Fibroblast of skin of abdomen (primary cell): ENCODE data around the gene UNC93B1.

ENCODE experiments used
- DNase-seq: peaks from one replicate; pipeline ENCODE4 v3.0.0-alpha.2; 2013

Gene UNC93B1

DNA sequence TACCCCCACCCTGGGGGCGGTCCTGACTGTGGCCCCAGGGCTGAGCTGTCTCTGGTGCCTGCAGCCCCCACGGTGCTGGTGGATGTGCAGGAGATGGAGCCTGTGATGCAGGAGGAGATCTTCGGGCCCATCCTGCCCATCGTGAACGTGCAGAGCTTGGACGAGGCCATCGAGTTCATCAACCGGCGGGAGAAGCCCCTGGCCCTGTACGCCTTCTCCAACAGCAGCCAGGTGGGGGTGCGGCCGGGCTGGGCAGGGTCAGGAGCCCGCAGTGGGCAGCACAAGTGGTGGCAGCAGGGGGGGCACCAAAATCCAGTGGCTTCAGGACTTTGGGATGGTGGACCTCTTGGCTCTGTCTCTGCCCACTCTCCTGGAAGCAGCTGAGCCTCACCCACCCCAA, 18.6 kb upstream of the UNC93B1 start:
- DNase-seq: no peak

DNA sequence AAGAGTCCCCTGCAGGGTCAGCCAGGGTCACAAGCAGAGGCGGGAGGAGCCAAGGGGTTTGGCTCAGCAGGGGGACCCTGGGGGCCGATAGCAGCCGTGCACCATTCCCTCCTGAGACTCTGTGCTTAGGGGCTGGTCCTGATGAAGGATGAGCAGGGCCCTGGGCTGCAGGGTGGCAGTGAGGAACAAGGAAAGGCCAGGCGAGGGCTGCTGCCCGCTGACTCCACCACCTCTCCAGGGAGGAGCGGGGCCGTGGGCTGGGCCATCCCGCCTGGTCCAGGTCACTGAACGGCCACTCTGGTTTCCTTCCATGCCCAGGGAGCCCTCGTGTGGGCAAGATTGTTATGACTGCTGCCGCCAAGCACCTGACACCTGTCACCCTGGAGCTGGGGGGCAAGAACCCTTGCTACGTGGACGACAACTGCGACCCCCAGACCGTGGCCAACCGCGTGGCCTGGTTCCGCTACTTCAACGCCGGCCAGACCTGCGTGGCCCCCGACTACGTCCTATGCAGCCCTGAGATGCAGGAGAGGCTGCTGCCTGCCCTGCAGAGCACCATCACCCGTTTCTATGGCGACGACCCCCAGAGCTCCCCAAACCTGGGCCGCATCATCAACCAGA, 17.4 kb upstream of the UNC93B1 start:
- DNase-seq: no peak

GRCh38 chr11:68020575-68020974, 16.7 kb upstream of the UNC93B1 start:
- no peak for DNase-seq

GRCh38 chr11:68019486-68019885, 15.6 kb upstream of the UNC93B1 start:
- no peak for DNase-seq

DNA sequence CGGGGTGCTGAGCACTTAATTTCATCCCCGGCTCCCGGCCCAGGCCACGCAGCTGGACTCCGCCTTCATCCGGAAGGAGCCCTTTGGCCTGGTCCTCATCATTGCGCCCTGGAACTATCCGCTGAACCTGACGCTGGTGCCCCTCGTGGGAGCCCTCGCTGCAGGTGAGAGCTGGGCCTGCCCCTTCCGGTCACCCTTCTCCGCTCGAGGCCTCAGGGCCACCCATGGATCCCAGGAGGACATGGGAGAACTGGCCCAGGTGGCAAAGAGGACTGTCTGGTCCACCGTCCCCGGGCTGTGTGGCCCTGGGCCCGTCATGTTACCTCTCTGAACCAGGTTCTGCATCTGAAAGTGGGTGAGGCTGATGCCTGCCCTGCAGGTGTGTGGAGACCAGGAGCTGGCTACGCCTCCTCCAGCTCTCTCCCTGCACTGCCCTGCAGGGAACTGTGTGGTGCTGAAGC, 14.9 kb upstream of the UNC93B1 start:
- DNase-seq: no peak

DNA sequence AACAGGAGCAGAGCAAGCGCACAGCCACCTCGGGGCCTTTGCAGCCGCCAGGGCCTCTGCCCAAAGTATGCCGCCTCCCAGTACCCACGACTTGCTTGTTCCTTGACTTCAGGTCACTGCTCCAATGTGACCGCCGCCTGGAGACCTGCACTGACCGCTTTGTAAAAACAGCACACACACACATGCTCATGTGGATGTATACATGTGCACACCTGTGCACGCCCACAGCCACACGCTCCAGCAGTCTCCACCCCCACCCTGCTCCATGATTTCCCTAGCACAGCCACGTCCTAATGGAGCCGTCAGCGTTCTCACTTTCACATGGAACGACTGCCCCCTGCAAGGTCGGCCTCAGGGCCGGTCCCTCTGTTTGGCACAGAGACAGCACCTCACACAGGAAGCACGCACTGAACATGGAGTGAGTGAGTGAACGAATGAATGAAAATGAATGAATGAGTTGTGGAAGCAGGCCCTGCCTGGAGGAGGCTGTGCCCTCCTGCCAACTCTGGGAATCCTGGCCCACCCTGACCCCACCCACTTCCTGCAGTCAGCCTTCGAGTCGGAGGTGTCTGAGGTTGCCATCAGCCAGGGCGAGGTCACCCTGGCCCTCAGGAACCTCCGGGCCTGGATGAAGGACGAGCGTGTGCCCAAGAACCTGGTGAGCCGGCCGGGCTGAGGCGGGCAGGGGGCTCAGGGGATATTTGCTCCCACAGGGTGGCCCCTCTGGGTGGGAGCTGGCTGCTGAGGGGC, 14.3 kb upstream of the UNC93B1 start:
- DNase-seq: no peak

DNA sequence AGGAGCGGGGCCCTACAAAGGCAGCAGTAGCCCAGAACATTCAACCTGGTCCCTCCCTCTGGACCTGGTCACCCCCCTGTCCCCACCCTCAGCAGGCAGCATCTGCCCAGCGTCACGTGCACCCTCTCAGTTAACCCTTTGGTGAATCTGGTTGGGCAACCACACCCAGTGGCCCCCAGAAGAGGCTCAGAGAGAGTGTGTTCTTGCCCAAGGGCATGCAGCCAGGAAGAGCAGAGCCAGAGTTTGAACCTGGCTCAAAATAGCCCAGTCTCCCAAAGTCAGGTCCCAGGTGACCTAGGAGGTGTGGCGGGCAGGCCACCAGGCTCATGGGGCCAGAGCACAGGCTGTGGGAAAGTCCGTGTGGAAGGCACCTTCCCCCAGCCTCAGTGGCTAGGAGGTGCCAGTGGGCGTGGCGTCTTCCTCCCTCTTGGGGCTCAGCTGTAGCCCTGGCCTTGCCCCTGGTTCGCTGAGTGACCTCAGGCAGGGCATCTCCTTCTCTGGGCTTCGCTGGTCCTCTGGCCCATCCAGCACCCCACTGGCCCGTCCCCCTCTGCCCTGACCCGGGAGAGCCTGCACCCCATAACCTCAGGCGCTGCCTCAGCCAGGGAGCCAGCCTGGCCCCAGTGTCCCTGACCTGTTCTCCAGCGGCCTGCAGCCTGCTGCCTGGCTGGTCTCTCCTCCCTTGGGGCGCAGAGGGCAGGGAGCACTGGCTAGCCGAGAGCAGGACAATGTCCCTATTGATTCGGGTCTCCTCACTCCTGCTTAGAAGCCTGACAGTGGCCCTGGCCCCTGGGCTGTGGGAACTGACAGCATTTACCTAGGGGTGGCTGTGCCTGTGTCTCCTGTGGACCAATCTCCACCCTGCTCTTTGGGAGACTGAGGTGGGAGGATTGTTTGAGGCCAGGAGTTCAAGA, 13.3 kb upstream of the UNC93B1 start:
- DNase-seq: no peak

DNA sequence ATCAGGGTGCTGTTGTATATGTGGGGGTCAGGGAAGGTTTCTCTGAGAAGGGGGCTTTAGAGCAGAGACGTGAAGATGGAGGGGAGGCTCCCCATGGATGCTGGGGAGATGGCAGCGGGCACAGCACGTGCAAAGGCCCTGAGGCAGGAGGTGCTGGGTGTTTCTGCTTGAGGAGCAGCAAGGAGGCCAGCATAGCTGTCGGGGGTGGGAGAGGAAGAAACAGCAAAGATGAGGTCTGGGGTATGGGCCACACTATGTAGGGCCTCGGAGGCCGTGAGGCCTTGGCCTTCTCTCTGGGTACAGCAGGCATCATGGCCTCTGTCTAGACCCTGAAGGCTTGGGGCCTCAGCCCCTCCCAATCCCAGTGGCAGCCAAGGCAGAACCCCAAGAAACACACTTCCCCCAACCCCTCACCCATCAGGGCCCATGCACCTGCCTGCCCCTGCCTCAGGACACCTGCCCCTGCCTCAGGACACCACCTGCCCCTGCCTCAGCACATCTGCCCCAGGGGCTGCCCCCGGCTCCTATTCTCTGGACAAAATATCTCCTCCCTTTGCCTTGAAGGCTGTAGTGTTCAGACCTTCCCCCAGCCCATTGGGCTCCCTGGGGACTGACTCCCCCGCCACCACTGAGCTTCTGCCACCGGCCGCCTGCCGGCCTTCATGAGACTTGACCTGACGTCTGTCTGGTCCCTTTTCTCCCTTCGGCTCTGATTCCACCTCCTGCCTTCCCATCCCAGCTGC, 12.4 kb upstream of the UNC93B1 start:
- DNase-seq: no peak

DNA sequence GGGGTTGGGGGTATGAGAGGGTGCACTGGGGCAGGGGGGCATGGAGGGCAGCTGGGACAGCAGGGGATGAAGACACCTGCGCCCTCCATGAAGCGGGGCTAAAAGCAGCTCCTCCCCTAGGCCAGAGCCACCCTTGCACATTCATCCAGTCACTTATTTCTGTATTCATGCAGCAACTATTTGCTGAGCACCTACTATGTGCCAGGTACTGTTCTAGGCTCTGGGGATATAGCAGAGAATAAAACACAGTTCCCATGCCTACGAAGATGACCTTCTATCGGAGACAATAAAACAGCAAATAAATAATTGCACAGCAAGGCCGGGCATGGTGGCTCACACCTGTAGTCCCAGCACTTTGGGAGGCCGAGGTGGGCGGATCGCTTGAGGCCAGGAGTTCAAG, 11.6 kb upstream of the UNC93B1 start:
- DNase-seq: no peak

GRCh38 chr11:68014947-68015447, 11.1 kb upstream of the UNC93B1 start:
- DNase-seq: no peak

- DNase-seq: peak; percentile 44
Observed at GRCh38 chr11:68014157-68014946, 10.5 kb upstream of the UNC93B1 start.

- DNase-seq: no peak
Observed at GRCh38 chr11:68013611-68014156, 9.8 kb upstream of the UNC93B1 start.

DNA sequence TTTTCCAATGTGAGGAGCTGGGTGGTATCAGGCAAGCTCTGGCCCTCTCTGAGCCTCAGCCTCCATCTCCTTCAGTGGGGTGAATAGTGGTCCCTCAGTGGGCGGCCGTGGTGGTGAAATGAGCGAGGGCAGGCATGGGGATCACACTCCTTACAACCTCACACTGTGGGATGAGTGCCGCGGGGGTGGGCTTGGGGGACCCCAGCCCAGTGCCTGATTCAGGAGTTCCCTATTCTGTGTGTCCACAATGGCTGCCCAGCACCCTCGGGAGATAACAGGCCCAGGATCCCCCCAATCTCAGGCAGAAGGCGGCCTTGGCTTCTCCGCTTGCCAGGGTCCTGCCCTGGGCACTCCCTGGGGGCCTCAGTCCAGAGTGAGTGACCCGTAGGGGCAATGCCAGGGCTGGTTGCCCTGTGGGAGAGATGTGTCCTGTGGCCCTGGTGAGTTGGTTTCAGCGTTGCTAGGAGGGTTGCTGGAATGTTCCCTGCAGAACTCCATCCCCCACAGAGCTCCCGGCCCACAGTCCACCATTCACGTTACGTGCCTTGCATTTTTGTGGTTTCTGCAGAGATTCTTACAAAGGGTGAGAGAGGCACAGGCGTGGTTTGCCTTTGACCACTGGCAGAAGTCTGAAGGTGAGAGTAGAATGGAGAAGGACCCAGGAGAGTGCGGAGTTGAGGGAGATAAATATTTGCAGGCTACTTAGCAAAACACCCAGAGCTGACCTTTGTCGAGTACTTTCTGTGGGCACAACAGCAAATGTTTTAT, 9.1 kb upstream of the UNC93B1 start:
- DNase-seq: peak; percentile 96

- no peak for DNase-seq
Observed at GRCh38 chr11:68012044-68012842, 8.3 kb upstream of the UNC93B1 start.

DNA sequence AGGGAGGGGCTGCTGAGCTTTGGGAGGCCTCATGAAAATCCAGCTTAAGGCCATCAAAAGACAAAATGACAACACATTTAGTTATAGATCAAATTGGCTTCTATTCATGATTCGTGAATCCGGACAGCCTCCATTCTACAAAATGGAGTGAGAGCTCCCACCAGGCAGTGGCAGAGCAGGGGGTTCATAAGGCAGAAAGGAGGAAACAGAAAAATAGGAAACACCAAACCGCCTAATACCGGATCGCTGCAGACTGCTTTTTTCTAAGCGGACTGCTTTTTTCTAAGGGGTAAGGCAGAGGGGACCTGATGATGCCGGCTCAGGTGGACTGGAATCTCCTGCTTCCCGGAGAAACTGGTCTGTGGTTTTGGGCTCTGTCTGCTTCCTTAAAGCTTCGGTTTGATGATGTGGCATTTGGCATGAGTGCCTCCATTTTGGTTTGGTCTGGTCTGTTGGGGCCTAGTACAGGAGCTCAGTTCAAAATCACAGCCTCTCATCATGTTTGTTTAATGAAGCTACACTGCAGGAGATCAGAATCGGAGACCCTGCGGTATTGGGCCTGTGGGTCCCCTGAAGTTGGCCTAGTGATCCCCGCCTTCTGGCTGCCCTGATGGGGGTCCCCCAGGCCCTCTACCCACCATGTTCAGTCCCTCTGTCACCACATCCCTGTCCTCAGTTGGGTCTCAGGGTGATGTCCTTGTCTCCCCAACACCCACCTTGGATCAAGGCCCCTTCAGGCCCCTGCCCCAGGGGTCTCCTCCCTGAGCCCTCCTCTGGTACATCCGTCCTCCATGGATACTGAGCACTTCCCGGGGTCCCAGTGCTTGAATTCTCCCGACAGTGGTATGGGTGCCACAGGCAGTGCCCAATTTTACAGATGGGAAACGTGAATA, 7.4 kb upstream of the UNC93B1 start:
- DNase-seq: no peak

DNA sequence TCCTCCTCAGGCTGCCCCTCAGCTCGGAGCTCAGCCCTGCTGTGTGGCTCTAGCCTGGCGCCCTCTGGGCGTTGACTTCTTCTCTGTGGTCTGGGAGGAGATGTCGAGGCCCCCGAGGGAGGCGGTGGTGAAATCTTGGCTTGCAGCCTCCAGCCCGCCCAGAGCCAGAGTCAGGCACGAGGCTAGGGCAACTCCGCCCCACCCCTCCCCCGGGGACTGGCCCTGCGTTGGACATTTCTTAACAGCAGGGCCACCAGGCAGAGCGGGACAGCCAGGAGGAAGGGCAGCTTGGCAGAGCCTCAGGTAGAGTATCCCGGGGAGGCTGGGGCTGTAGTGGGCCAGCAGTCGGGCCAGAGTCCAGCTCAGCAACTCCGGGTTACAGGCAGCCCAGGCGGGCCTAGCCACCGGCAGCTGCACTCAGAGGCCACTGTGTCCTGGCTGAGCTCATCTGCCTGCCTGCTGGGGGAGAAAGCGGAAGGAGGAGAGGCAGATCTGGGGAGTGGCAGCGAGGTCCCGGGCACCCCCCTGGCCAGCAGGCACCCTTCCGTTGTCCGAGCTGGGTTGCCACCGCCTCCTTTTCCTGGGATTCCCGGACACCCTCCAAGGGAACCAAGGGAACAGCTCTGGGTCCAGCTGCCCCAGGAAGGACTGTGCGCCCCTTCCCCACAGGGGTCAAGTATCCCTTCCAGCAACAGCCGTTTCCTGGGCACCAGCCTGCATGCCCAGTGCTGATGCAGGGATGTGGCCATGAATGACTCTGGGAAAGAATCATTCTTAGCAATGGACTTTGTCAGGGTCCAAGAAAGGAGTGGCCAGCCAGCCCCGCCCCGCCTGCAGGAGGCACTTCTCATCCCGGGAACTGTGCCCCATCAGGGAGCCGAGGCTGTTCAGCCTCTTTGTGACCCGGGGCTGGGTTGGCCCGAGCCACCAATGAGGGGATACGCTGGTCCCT, 6.5 kb upstream of the UNC93B1 start, which contains the start of gene ALDH3B1:
ALDH3B1 (plus strand) TSS at position 238 of the 952 bp plus-strand sequence. CDS start 4,971 bp downstream, outside the sequence.
- DNase-seq: peak; percentile 70
